AG10803 (cell line): ENCODE measurements around the gene MCUB.

Experiments used
- DNase-seq: peaks from one replicate; pipeline ENCODE4 v3.0.0; 2010; ENCODE audit warnings: low read depth
- H3K4me3 ChIP-seq: 2 replicates; pipeline ENCODE4 v1.5.1; 2011; ENCODE audit warnings: mild to moderate bottlenecking, low read length, control low read depth
- TF ChIP-seq, protein P1 (sequence below): conservative IDR thresholded peaks from 2 replicates; pipeline ENCODE4 v1.5.1; 2011; ENCODE audit warnings: mild to moderate bottlenecking, low read length, control low read depth, inconsistent platforms

The MCUB gene

DNA sequence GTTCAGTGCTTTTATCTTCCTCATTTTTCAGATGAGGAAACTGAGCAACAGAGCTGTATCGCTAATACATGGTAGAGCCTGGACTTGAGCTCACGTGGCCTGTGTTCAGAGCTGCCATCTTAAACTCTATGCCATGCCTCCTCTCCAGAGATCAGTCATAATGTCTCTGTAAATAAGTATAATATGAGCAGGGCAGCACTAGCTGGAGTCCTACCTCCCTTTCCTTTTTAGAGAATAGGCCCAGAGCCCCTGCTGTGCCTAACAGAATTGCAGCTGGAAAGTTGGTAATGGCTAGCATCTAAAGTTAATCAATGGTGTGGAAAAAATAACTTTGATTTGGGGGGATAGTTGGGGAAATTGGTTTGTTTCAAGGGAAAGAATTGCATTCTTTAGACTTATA, 122.8 kb downstream of the MCUB start:
- DNase-seq: no peak
- TF ChIP-seq, protein P1, sequence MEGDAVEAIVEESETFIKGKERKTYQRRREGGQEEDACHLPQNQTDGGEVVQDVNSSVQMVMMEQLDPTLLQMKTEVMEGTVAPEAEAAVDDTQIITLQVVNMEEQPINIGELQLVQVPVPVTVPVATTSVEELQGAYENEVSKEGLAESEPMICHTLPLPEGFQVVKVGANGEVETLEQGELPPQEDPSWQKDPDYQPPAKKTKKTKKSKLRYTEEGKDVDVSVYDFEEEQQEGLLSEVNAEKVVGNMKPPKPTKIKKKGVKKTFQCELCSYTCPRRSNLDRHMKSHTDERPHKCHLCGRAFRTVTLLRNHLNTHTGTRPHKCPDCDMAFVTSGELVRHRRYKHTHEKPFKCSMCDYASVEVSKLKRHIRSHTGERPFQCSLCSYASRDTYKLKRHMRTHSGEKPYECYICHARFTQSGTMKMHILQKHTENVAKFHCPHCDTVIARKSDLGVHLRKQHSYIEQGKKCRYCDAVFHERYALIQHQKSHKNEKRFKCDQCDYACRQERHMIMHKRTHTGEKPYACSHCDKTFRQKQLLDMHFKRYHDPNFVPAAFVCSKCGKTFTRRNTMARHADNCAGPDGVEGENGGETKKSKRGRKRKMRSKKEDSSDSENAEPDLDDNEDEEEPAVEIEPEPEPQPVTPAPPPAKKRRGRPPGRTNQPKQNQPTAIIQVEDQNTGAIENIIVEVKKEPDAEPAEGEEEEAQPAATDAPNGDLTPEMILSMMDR: no peak
- no peak overlapping the region for H3K4me3 ChIP-seq

DNA sequence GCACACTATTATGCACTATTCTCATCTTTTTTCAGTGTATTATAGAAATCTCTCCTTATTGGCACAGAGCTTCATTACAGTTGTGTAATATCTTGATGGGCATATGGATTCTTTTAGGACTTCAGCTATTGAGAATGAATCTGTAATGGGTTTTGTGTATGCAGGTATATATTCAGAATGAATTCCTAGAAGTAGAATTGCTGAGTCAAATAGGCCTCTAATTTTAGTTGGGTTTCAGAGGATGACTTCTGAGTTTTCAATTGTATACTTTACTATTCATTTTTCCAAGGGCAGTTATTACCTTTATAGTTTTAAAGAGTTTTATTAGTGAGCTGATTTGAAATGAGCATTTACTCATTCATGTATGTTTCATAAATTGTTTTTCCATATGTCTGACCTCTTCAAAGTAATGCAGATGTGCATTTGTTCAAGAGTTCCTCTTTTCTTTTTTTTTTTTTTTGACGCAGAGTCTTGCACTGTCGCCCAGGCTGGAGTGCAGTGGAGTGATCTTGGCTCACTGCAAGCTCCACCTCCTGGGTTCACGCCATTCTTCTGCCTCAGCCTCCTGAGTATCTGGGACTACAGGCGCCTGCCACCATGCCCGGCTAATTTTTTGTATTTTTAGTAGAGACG, 123.7 kb downstream of the MCUB start:
- TF ChIP-seq, protein P1: no peak
- H3K4me3 ChIP-seq: no peak overlapping the region
- no peak for DNase-seq

GRCh38 chr4:109684727-109685126, 124.7 kb downstream of the MCUB start:
- no peak for DNase-seq
- TF ChIP-seq, protein P1: no peak
- no peak overlapping the region for H3K4me3 ChIP-seq

DNA sequence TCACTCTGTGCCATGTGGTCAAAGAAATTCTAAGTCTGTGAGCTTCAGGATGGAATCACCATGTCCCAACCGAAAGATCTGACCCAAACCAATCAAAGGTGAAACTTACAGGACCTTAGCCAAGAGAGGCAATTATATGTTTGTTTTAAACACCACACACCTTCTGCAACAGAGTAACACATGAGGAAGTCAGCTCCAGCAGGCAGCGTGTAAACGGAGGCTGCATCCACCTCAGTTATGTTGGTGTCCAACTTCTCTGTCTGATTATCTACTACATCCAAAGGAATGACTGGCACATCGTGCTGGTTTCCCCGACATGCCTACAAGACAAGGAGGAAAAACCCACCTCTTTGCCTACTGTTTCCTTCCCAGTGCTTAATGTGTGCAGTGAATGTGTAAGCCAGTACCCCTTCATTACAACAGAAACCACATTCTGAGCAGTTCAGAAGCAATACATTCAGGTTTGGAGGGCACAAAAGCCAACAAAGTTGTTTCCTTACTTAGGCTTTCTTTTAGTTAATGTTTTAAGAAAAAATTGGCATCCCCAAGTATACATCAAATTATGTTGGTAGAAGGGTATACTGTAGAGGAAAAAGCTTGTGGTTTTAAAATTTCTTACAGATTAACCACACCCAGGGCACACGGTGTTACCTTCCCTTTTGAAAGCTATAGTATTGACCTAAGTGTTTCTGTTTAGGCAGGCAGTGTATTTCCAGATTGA, 130.8 kb downstream of the MCUB start:
- TF ChIP-seq, protein P1: no peak
- H3K4me3 ChIP-seq: no peak overlapping the region
- no peak for DNase-seq

GRCh38 chr4:109691411-109691920, 131.4 kb downstream of the MCUB start:
- TF ChIP-seq, protein P1: no peak

GRCh38 chr4:109698656-109699055, 138.6 kb downstream of the MCUB start:
- TF ChIP-seq, protein P1: no peak
- no peak for DNase-seq
- no peak overlapping the region for H3K4me3 ChIP-seq

More at GRCh38 chr4:109691411-109691920, 131.4 kb downstream of the MCUB start:
- no peak for DNase-seq
- no peak overlapping the region for H3K4me3 ChIP-seq

GRCh38 chr4:109699553-109700225, 139.6 kb downstream of the MCUB start:
- DNase-seq: no peak
- TF ChIP-seq, protein P1: no peak
- H3K4me3 ChIP-seq: no peak overlapping the region
